Adrenal gland (tissue), 12 donors: ENCODE data around the gene CALML5. TPM values are rescaled to one million over a fixed set of nuclear protein-coding genes. Genes with fewer than 3 reads are reported as not detected.
"Not testable (repeated sequence)": the region's sequence is repeated elsewhere in the genome, so short reads cannot be mapped to it uniquely, and the experiment has no call there.

Source experiments
- DNase-seq, 7 donors: peaks; one replicate each; pipeline ENCODE4 v3.0.0-alpha.2; 2019 to 2020
- H3K27ac ChIP-seq, 5 donors: fragments of 200-600 bp; sonication (generic) in 4 of 5; 1 replicate in 3 of 5; 2 replicates in 2 of 5; pipeline versions ENCODE4 v1.5.1 to v1.8.0; 2016 to 2020; ENCODE audit warnings: mild to moderate bottlenecking in 1 of 5
- H3K27me3 ChIP-seq: fragments of 200-600 bp; 2 replicates; pipeline ENCODE4 v1.8.0; 2021
- H3K36me3 ChIP-seq, 2 donors: fragments of 200-600 bp; replicated peaks in 1 of 2; 1 replicate in 1 of 2; 2 replicates in 1 of 2; pipeline versions ENCODE4 v1.5.1 to v1.8.0; 2018 to 2022
- H3K4me1 ChIP-seq, 2 donors: fragments of 200-600 bp; replicated peaks in 1 of 2; 1 replicate in 1 of 2; 2 replicates in 1 of 2; pipeline versions ENCODE4 v1.5.1 to v1.8.0; 2018 to 2021
- H3K4me3 ChIP-seq, 4 donors: fragments of 200-600 bp; sonication (generic) in 3 of 4; one replicate each; pipeline ENCODE4 v1.5.1; 2016 to 2018
- H3K9me3 ChIP-seq, 3 donors: fragments of 200-600 bp; sonication (generic) in 1 of 3; replicated peaks in 1 of 3; 1 replicate in 2 of 3; 2 replicates in 1 of 3; pipeline versions ENCODE4 v1.5.1 to v1.8.0; 2016 to 2021
- CTCF ChIP-seq, 6 experiments: fragments of 450-650 bp in 4 of 6; fragments of 200-600 bp in 2 of 6; sonication (generic) in 1 of 6; IDR thresholded peaks; 1 replicate in 5 of 6; 2 replicates in 1 of 6; pipeline versions ENCODE4 v1.5.1 to v1.8.0; 2016 to 2021; ENCODE audit warnings: antibody characterized with exemption in 6 of 6, mild to moderate bottlenecking in 2 of 6, moderate library complexity in 1 of 6
- POLR2A ChIP-seq, 2 donors: fragments of 450-650 bp; IDR thresholded peaks; one replicate each; pipeline ENCODE4 v1.6.1; 2017; ENCODE audit warnings: antibody characterized with exemption in 2 of 2, mild to moderate bottlenecking in 2 of 2, moderate library complexity in 1 of 2
- WGBS, 4 donors: extraction: QIAGEN DNeasy Blood & Tissue Kit in 2 of 4; methylation state at CpG; one replicate each; pipeline versions ENCODE4 v1.1.5 to v1.1.7; 2013 to 2017; 5-methylcytosine and 5-hydroxymethylcytosine counted together
- intact Hi-C, 2 donors: fragments of 100-400 bp; cut with DNase I; formaldehyde crosslinking; loops; one replicate each; pipeline versions ENCODE4 v1.14.1 to v1.15.0; 2022 to 2023
- polyA plus RNA-seq, 3 donors: library from polyadenylated mRNA; stranded (reverse); fragments of 200-250 nt in 2 of 3; fragments of 350-450 nt in 1 of 3; fragmentation: Illumina TruSeq in 1 of 3; extraction: RNeasy Lipid Tissue Mini Kit (QIAGEN cat#74804) in 1 of 3; gene quantifications; one replicate each; pipeline ENCODE4 v1.2.3, GENCODE V29; 2013 to 2014
- total RNA-seq, 9 donors: library from RNA; depleted of rRNA in 4 of 9; stranded (reverse); fragments of >200 nt in 4 of 9; fragments of 120-200 nt in 1 of 9; fragmentation: NEBNext Ultra II Directional in 1 of 9; extraction: Animal tissue kit (Norgen Biotek cat#: 25700) in 1 of 9; gene quantifications; one replicate each; pipeline versions ENCODE4 v1.1.0 to v1.2.4, GENCODE V29; 2013 to 2023
- donor health status: healthy with polysubstance abuse.
- donor health status: Bipolar disorder and iron deficiency.
- donor health status: DM: yes; HTN: yes; CAD: no.
- donor health status: DM: no; HTN: no; CAD: no.
- donor health status: DM: no; HTN: no; CAD: no.
- donor health status: DM: yes; HTN: yes; CAD: no.

Gene CALML5
- total and polyA plus RNA-seq, 12 donors: not detected

GRCh38 chr10:5474642-5475041, 24.7 kb downstream of the CALML5 start:
- not testable (repeated sequence) for DNase-seq

GRCh38 chr10:5470062-5470751, 29.2 kb downstream of the CALML5 start:
- H3K27me3 ChIP-seq: no peaks in the 10 kb centered on the region
- WGBS, 4 donors: 96 to 100% (median 97%) methylated on average over 6 to 15 of the region's 15 CpGs
- no peaks in the 10 kb centered on the region for H3K36me3 ChIP-seq
- H3K4me1 ChIP-seq: no peaks in the 10 kb centered on the region
- no peak overlapping the region for H3K27ac ChIP-seq
- no peak for TF ChIP-seq CTCF (IDR thresholded peaks at IDR 0.05)
- intact Hi-C loops: no loop called here
- no peak for DNase-seq
- H3K9me3 ChIP-seq: no peaks in the 10 kb centered on the region
- H3K4me3 ChIP-seq: no peak overlapping the region

More at GRCh38 chr10:5474642-5475041, 24.7 kb downstream of the CALML5 start:
- H3K27ac ChIP-seq, H3K27me3 ChIP-seq, H3K36me3 ChIP-seq, H3K4me1 ChIP-seq, intact Hi-C loops, H3K9me3 ChIP-seq, H3K4me3 ChIP-seq: not testable (repeated sequence)
- 76 to 89% (median 84%) methylated on average over 4 of the region's 4 CpGs for WGBS, 4 donors

- no peaks in the 10 kb centered on the region for H3K27me3 ChIP-seq
- 78 to 86% (median 82%) methylated on average over 12 to 15 of the region's 15 CpGs for WGBS, 4 donors
- TF ChIP-seq POLR2A (IDR thresholded peaks at IDR 0.05): no peak
- TF ChIP-seq CTCF (IDR thresholded peaks at IDR 0.05): no peak
- H3K4me1 ChIP-seq: no peaks in the 10 kb centered on the region
- H3K36me3 ChIP-seq: no peaks in the 10 kb centered on the region
- DNase-seq: no peak
- no peaks in the 10 kb centered on the region for H3K9me3 ChIP-seq
- H3K4me3 ChIP-seq: no peak overlapping the region
- no peak overlapping the region for H3K27ac ChIP-seq
- intact Hi-C loops: loop anchor here in 1 of 2 donors (10.0 kb wide), 1 partner anchor 145 kb away; no protein-coding TSS in a partner anchor
These were observed 29.9 kb downstream of the CALML5 start for GRCh38 chr10:5469353-5470061.

GRCh38 chr10:5468262-5469106, 30.9 kb downstream of the CALML5 start:
- H3K27ac ChIP-seq: no peak overlapping the region
- no peaks in the 10 kb centered on the region for H3K27me3 ChIP-seq
- intact Hi-C loops: loop anchor here in 1 of 2 donors (10.0 kb wide), 1 partner anchor 146 kb away; no protein-coding TSS in a partner anchor
- no peaks in the 10 kb centered on the region for H3K4me1 ChIP-seq
- 83 to 89% (median 85%) methylated on average over 5 to 8 of the region's 8 CpGs for WGBS, 4 donors
- no peaks in the 10 kb centered on the region for H3K36me3 ChIP-seq
- no peak overlapping the region for H3K4me3 ChIP-seq
- DNase-seq: no peak
- H3K9me3 ChIP-seq: no peaks in the 10 kb centered on the region
- TF ChIP-seq CTCF (IDR thresholded peaks at IDR 0.05) (no peak), POLR2A (IDR thresholded peaks at IDR 0.05) (no peak)
